Psoas muscle (tissue), 8 donors: Measurements from ENCODE around the gene MAST4. TPM values are rescaled to one million over a fixed set of nuclear protein-coding genes. Genes with fewer than 3 reads are reported as not detected.

Experiments used
- ATAC-seq, 4 donors: fragments of 200-7000 bp; cut with Tn5 transposase; one replicate each; pipeline ENCODE4 v1.9.1; 2020; ENCODE audit warnings: moderate library complexity in 3 of 4, mild to moderate bottlenecking in 2 of 4
- DNase-seq, 2 donors: peaks; one replicate each; pipeline ENCODE4 v3.0.0-alpha.2; 2020
- H3K27ac ChIP-seq: fragments of 200-600 bp; one replicate; pipeline ENCODE4 v1.8.0; 2022
- H3K27me3 ChIP-seq, 3 donors: fragments of 200-600 bp in 1 of 3; one replicate each; pipeline versions ENCODE4 v1.6.1 to v1.8.0; 2013 to 2022; ENCODE audit warnings: low read length in 2 of 3, mild to moderate bottlenecking in 2 of 3, moderate library complexity in 1 of 3; ENCODE audit not compliant: insufficient read depth in 3 of 3
- H3K36me3 ChIP-seq, 2 donors: fragments of 200-600 bp in 1 of 2; one replicate each; pipeline versions ENCODE4 v1.6.1 to v1.8.0; 2013 to 2022; ENCODE audit warnings: low read depth in 1 of 2, mild to moderate bottlenecking in 1 of 2, moderate library complexity in 1 of 2; ENCODE audit not compliant: insufficient read depth in 1 of 2
- H3K4me1 ChIP-seq: fragments of 200-600 bp; one replicate; pipeline ENCODE4 v1.8.0; 2022
- H3K4me3 ChIP-seq: fragments of 200-600 bp; one replicate; pipeline ENCODE4 v1.8.0; 2022; ENCODE audit warnings: mild to moderate bottlenecking
- H3K9me3 ChIP-seq: fragments of 200-600 bp; one replicate; pipeline ENCODE4 v1.8.0; 2022
- CTCF ChIP-seq: fragments of 200-600 bp; IDR thresholded peaks from one replicate; pipeline ENCODE4 v1.8.0; 2022; ENCODE audit warnings: antibody characterized with exemption
- WGBS, 3 donors: extraction: QIAGEN DNeasy Blood & Tissue Kit; methylation state at CpG; one replicate each; pipeline versions ENCODE4 v1.1.6 to v1.1.7; 2013; 5-methylcytosine and 5-hydroxymethylcytosine counted together
- intact Hi-C, 2 donors: fragments of 100-400 bp; cut with DNase I; formaldehyde crosslinking; loops; one replicate each; pipeline versions ENCODE4 v1.11.0 to v1.14.2; 2022
- polyA plus RNA-seq, 3 donors: library from polyadenylated mRNA; stranded (reverse); fragments of 200-250 nt; gene quantifications; one replicate each; pipeline ENCODE4 v1.2.3, GENCODE V29; 2013
- total RNA-seq, 4 donors: library from RNA; stranded (reverse); fragmentation: NEBNext Ultra II Directional in 2 of 4; extraction: Animal tissue kit (Norgen Biotek cat#: 25700) in 2 of 4; gene quantifications; one replicate each; pipeline versions ENCODE4 v1.2.1 to v1.2.4, GENCODE V29; 2021 to 2023
- donor health status: healthy with polysubstance abuse.
- donor health status: DM: no; HTN: no; CAD: no; lungs with moderate emphysema.
- donor health status: Bipolar disorder and iron deficiency.
- donor health status: healthy.
- donor health status: DM: yes; HTN: yes; CAD: no.
- donor health status: DM: no; HTN: no; CAD: no.
- donor health status: DM: no; HTN: no; CAD: no.
- donor health status: DM: yes; HTN: yes; CAD: no.

MAST4 gene
- total and polyA plus RNA-seq, 7 donors = 3.2 to 123 (median 12.1) TPM

- no peak for TF ChIP-seq CTCF
- no peak for ATAC-seq
- WGBS, 3 donors = 59 to 65% (median 65%) methylated on average over 4 of the region's 4 CpGs
Measured at GRCh38 chr5:66722686-66723085, 126.5 kb downstream of the MAST4 start.

GRCh38 chr5:66724349-66725139 is 128.4 kb downstream of the MAST4 start:
- H3K36me3 ChIP-seq = no peaks in the 10 kb centered on the region
- no peak overlapping the region for H3K27ac ChIP-seq
- H3K27me3 ChIP-seq = peaks cover 0 to 2% (median 0%) of the 10 kb centered on the region in 3 donors
- H3K4me3 ChIP-seq = no peak overlapping the region
- H3K4me1 ChIP-seq = no peaks in the 10 kb centered on the region
- ATAC-seq (peak in 1 of 4 donors; percentile 19), DNase-seq (no peak)
- intact Hi-C loops = no loop called here
- TF ChIP-seq CTCF = no peak
- H3K9me3 ChIP-seq = no peaks in the 10 kb centered on the region
- 89 to 90% (median 89%) methylated on average over 2 of the region's 2 CpGs for WGBS, 3 donors

More at GRCh38 chr5:66722686-66723085, 126.5 kb downstream of the MAST4 start:
- no peak for DNase-seq
- Histone ChIP-seq H3K9me3 (no peaks in the 10 kb centered on the region), H3K36me3 (no peaks in the 10 kb centered on the region), H3K27me3 (peaks cover 0 to 2% (median 0%) of the 10 kb centered on the region in 3 donors), H3K27ac (no peak overlapping the region), H3K4me1 (no peaks in the 10 kb centered on the region), H3K4me3 (no peak overlapping the region)
- intact Hi-C loops = no loop called here

GRCh38 chr5:66727630-66728029 is 131.4 kb downstream of the MAST4 start:
- TF ChIP-seq CTCF = no peak
- 66 to 77% (median 69%) methylated on average over 2 of the region's 2 CpGs for WGBS, 3 donors
- H3K4me3 ChIP-seq = no peak overlapping the region
- H3K9me3 ChIP-seq = no peaks in the 10 kb centered on the region
- ATAC-seq (no peak), DNase-seq (no peak)
- no peaks in the 10 kb centered on the region for H3K36me3 ChIP-seq
- H3K27me3 ChIP-seq = peaks cover 0 to 2% (median 0%) of the 10 kb centered on the region in 3 donors
- intact Hi-C loops = no loop called here
- no peak overlapping the region for H3K27ac ChIP-seq
- no peaks in the 10 kb centered on the region for H3K4me1 ChIP-seq

- Histone ChIP-seq H3K27me3 (peaks cover 0 to 1% (median 0%) of the 10 kb centered on the region in 3 donors), H3K4me3 (no peak overlapping the region), H3K9me3 (no peaks in the 10 kb centered on the region), H3K27ac (no peak overlapping the region), H3K4me1 (no peaks in the 10 kb centered on the region), H3K36me3 (no peaks in the 10 kb centered on the region)
- ATAC-seq (no peak), DNase-seq (no peak)
- no peak for TF ChIP-seq CTCF
- 95 to 100% (median 100%) methylated on average over 1 of the region's 1 CpG for WGBS, 3 donors
- intact Hi-C loops = no loop called here
Measured at GRCh38 chr5:66728049-66728448, 131.9 kb downstream of the MAST4 start.

- no peak for TF ChIP-seq CTCF
- Histone ChIP-seq H3K27ac (no peak overlapping the region), H3K36me3 (no peaks in the 10 kb centered on the region), H3K27me3 (no peaks in the 10 kb centered on the region), H3K4me1 (no peaks in the 10 kb centered on the region), H3K4me3 (no peak overlapping the region), H3K9me3 (no peaks in the 10 kb centered on the region)
- no peak for ATAC-seq
- no peak for DNase-seq
- intact Hi-C loops = no loop called here
Measured at GRCh38 chr5:66737096-66737495, 140.9 kb downstream of the MAST4 start.
